ENCODE results near the gene MYCBPAP.

Gene MYCBPAP

GRCh38 chr17:50576864-50577263 lies 68.6 kb downstream of the MYCBPAP start:
- DNase-seq (ENCODE audit: low read depth): no peak

GRCh38 chr17:50577451-50577954 lies 69.3 kb downstream of the MYCBPAP start:
- no peak for DNase-seq (ENCODE audit: low read depth)

DNA sequence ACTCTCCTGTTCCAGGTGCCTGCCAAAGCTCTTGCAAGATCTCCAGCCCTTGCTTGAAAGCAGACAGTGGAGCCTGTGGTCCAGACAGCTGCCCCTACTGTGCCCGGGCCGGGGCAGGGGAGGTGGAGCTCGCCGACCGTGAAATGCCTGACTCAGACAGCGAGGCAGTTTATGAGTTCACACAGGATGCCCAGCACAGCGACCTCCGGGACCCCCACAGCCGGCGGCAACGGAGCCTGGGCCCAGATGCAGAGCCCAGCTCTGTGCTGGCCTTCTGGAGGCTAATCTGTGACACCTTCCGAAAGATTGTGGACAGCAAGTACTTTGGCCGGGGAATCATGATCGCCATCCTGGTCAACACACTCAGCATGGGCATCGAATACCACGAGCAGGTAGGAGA lies 69.9 kb downstream of the MYCBPAP start:
- DNase-seq (ENCODE audit: low read depth): no peak

DNA sequence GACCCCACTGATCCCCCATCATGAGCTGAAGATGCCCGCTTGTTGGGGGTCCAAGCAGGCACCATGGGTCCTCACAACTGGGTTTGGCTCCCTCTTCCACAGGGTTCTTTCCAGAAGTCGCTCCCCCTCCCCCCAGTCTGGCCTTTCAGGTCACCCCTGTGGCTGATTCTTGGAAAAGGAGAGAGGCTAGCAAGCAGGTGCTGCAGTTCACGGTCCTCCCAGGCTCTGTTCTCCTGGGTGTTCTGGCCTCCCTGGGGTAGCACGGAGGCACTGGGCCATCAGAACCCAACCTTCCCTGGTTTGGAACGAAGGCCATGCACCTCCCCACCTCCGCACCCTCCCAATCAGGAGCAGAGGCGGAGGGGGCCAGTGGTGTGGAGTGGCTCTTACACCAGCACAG lies 71.2 kb downstream of the MYCBPAP start:
- no peak for DNase-seq (ENCODE audit: low read depth)

DNA sequence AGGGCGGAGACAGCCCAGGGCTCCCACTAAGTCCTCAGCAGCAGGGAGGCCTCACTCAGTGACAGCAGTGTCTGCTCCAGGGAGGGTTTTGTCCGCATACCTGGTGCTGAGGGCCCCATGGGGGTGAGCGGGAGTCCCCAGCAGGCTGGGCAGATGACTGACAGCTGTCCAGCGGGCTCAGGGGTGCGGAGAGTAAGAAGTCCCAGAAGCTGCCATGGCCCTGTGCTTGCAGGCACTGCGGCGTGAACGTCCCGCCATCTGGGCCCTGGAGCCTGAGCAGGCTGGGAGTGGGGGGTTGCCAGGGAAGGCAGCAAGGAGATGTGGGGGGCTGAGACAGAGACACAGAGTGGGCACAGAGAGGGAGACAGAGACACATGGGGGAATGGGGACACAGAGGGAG lies 72.4 kb downstream of the MYCBPAP start:
- DNase-seq (ENCODE audit: low read depth): no peak
